Ammon's horn (tissue), 1 donor: ENCODE measurements around the gene LDLRAD3.

Experiments used
- DNase-seq: peaks from one replicate; pipeline ENCODE4 v3.0.0-alpha.2; 2016; ENCODE audit warnings: low spot score

Gene LDLRAD3

DNA sequence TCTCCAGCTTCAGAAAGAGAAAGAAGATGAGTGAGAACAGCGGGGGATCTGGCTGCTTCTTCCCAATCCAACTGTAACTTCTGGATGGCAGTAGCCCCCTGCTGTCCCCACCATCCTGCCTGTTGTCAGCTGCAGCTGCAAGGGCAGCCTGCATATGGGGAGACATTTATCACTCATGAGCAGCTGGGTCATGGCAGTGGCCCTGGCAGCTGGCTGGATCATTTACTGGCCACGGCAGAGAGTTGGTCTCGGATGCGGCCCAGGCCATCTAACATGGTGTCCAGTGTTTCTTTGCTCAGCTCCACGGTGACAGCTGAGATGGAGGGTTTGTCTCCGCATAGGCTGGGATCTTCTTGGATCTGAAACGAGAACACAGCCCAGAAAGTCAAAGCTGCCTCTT lies 330.6 kb downstream of the LDLRAD3 start:
- DNase-seq = no peak

DNA sequence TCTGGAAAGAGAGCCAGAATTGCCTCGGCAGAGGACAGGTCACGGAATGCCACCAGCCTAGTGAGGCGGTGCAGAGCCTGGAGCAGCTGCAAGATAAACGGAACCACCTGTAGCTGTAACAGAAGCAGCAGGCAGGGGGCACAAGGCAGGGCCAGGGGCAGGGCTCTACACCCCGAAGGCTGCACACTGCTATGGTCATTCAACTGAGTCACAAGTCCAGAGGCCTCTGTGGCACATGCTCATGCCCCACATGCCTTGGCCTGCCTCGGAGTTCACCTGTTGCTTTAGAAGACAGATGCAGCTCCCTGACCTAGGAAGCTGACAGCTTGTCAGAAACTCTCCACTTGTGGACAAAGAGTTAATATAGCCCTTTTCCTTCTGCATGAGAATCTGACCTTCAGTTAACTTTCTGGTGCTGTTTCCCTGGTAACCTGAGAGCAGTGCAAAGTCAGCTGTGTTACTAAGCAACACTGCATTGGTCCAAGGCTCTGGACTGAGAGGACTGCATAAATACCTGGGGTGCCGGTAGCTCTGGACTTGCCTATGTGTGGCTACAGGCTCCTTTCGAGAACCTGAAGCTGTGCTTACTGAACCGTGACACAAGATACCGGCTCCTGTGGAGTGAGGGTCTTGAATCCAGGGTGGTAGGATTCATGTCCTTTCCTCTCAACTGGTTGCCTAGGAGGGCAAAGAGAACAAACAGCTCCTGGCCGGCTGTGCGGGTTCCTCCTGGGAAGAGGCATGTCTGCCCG lies 334.8 kb downstream of the LDLRAD3 start:
- peak; percentile 37 for DNase-seq

DNA sequence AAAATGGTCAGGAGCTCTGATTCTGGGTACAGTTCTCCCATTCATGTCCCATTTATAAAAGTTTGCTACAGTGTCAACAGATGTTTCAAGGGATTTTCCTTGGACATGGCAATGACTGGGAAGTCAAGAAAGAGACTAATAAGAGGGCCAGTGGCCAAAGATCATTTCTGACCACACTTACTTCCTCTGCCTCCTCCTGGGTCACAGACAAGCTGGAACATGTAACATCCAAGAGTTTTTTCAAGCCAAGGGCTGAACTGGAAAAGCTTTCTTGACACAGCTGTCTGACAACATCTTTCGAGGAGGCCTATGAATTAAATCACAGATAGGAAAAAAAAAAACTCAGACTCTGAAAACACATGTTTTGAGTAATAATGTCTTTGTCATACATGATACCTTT lies 336.7 kb downstream of the LDLRAD3 start:
- DNase-seq = no peak
